NCI-H446 (cell line): ENCODE data around the gene ECHS1.
A peak's percentile ranks its signal among the peaks of the same experiment; 100 is the strongest.
"Not testable (repeated sequence)": the region's sequence is repeated elsewhere in the genome, so short reads cannot be mapped to it uniquely, and the experiment has no call there.

ENCODE experiments used
- DNase-seq, 2 experiments: peaks; one replicate each; lab custom pipeline; 2025; lab: John Stamatoyannopoulos, UW

Gene ECHS1

DNA sequence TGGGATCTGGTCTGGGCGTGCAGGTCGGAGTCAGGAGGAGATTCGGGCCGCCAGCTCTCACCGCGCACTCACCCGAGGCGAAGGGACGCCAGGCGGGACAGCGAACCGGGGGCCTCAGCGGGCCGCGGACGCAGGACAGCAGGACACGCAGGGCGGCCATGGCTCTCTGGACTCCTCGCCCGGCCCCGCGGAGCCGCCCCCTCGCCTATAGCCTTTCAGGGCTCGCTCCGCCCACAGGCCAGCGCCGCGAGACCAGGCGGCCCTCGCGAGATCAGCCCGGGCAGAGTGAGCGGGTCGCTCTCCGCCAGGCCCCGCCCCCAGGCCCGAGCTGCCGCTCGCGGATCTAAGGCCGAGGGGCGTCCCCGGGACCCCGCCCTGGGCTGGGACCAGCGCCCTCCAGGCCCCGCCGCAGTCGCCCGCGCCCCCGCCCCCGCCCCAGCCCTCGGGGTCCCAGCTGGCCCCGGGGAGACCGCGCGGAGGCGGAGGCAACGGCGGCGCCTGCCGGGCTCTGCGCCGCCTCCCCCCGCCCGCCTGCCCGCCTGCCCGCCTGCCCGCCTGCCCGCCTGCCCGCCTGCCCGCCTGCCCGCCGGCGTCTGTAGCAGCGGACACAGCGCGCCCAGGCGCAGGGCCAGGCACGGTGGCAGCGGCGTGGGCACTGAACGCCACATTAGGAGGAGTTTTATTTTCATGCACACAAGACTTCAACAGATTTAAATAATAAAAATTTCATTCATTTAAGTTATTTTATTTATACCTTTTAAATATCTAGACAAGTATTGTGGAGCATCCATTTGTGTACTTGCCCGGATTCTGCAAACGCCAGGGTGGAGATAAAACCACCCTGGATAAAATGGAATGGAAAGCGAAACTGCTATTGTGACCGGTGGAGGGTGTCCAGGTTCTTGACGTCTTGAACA, at the start of gene ECHS1:
Gene ECHS1 (minus strand): TSS at position 181 of the 917 bp plus-strand sequence. CDS start 21 bp downstream, at position 160.
- DNase-seq: peak; percentile 44 to 86

DNA sequence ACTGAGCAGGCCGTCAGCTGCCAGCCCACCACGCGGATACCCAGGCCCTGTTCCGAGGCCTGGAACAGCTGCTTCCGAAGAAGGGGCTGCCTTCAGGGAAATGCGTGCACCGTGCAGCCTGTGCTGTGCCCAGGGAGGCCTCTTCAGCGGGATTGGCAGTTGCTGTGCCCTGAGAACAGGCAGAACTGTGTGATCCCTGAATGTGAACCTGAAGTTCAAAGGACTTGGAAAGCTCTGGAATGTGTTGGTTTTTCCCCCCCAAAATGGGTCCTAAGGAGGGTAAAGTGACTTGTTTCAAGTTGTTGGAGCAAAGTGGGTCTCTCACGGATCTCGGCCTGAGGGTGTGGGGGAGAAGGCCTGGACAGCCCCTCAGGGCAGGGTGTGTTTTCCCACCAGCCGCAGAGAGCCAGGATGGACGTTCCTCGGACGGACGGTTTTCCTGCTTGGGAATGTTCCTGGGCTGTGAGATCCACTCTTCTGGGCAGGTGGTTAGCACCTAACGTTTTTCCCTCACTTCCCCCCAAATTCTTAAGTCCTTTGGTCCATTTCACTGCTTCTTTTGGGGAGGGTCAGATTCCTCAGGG, 49.2 kb upstream of the ECHS1 start:
- no peak for DNase-seq

DNA sequence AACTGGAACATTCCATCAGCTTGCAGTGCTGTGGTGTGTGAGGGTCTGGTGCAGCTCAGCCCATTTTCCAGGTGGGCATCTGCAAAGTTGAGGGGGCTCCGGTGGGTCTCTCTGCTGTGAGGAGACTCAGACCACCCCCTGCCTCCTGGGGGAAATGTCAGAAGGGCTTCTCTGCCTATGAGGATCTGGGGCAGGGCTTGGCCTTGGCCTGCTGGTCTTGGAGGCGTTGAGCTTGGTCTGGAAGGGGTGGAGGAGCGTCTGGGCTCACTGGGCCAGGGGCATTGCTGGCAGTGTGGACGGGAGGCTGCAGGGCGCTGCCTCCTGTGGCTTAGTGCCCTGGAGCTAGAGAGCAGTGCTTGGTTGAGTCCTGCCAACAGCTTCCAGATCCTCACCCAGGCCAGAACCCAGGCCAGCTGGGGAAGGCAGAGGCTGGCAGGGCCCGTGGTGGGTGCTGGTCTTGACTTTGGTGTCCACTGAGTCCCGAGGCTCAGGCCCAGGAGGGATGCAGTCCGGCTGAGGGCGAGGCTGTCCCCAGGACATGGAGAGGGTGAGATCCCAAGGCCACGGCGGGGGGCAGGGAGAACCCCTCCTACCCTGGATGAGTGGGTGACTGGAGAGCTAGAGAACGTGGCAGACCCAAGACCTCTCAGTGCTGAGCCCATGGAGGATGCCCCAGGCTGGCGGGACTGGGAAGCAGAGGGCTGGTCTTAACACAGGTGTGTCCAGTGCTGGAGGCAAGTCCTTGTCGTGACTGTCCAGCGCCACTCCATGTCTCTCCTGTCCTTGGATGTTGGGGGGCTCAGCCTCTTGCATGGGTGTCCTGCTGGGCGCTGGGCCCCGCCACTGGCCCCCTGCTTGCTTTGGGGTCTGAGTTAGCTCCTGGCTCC, 48.4 kb upstream of the ECHS1 start:
- DNase-seq: no peak

GRCh38 chr10:133420579-133420978, 47.4 kb upstream of the ECHS1 start:
- DNase-seq: no peak

GRCh38 chr10:133420028-133420427, 46.9 kb upstream of the ECHS1 start:
- no peak for DNase-seq

GRCh38 chr10:133419211-133419950, 46.2 kb upstream of the ECHS1 start:
- DNase-seq: no peak

GRCh38 chr10:133418289-133418993, 45.3 kb upstream of the ECHS1 start:
- DNase-seq: no peak

DNA sequence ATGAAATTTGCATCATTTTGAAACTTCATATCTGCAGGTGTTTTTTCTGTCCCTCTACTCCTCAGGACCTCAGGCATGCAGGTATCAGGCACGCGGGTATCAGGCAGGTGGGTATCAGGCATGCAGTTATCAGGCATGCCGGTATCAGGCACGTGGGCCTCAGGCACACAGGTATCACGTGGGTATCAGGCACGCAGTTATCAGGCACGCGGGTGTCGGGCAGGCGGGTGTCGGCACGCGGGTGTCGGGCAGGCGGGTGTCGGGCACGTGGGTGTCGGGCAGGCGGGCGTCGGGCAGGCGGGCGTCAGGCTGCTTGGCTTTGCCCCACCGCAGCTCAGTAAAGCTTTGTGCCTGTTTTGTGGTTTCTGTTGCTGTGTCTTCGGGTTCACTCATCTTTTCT, 42.6 kb upstream of the ECHS1 start:
- DNase-seq: no peak

DNA sequence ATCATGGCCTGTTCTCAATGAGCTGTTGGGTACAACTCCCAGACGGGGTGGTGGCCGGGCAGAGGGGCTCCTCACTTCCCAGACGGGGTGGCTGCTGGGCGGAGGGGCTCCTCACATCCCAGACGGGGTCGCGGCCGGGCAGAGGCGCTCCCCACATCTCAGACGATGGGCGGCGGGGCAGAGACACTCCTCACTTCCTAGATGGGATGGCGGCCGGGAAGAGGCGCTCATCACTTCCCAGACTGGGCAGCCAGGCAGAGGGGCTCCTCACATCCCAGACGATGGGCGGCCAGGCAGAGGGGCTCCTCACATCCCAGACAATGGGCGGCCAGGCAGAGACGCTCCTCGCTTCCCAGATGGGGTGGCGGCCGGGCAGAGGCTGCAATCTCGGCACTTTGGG, 41.2 kb upstream of the ECHS1 start:
- DNase-seq: not testable (repeated sequence)

GRCh38 chr10:133412381-133412711, 39.2 kb upstream of the ECHS1 start:
- DNase-seq: no peak

DNA sequence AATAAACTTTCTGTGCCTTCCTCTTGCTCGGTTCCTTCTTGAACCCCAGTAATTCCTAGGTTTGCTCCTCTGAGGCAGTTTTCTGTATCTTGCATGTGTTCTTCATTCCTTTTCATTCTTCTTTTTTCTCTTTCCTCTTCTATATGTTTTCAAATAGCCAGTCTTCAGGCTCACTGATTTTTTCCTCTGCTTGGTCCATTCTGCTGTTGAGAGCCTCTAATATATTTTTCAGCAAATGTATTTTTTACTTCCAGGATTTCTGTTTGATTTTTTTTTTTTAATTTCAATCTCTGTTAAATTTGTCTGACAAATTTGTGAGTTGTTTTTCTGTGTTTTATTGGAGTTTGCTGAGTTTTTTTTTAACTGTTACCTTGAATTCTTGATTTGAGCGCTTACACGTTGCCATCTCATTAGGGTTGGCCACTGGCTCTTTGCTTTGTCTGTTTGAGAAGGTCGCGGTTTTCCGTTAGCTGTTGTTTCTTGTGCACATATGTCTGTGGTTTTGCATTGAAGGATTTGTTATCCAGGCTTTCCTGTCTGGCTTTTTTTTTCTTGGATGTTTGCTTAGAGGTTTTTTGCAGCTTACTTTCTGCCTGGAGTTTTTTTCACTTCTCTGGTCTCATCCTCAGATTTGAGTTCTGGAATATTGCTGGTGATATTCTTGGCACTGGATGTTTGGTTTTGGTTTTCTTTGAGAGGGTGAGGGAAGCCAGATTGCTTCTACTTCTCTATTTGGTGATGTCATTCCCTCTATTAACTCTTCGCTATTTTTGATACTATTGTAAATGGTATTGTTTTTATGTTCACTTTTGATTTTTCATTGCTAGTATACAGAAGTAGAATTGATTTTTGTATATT, 38.6 kb upstream of the ECHS1 start:
- DNase-seq: no peak

DNA sequence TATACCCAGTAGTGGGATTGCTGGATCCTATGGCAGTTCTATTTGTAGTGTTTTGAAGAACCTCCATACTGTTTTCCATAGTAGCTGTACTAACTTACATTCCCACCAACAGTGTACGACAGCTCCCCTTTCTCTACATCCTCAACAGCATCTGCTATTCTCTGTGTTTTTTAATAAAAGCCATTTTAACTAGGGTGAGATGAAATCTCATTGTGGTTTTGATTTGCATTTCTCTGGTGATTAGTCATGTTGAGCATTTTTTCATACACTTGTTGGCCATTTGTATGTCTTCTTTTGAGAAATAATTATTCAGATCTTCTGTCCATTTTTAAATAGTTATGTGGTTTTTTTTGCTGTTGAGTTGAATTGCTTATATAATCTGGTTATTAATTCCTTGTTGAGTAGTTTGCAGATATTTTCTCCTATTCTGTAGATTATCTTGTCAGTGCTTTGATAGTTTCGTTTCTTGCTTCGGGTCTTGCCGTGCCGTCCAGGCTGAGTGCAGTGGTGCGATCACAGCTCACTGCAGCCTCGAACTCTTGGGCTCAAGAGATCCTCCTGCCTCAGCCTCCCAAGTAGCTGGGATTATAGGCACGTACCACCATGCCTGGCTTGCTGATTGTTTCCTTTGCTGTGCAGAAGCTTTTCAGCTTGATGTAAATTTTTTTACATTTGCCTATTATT, 32.8 kb upstream of the ECHS1 start:
- DNase-seq: no peak

DNA sequence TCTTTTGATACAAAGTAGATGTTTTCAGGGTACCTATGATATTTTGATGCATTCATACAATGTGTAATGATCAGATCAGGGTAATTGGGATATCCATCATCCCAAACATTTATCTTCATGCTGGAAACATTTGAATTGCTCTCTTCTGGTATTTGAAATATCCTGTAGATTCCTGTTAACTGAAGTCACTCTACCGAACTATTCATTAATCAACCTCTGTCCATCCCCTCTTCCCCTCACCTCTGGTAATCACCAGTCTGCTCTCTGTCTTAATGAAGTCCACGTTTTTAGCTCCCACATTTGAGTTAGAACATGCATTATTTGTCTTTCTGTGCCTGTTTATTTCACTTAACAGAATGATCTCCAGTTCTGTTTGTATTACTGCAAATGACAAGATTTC, 32.1 kb upstream of the ECHS1 start:
- no peak for DNase-seq

DNA sequence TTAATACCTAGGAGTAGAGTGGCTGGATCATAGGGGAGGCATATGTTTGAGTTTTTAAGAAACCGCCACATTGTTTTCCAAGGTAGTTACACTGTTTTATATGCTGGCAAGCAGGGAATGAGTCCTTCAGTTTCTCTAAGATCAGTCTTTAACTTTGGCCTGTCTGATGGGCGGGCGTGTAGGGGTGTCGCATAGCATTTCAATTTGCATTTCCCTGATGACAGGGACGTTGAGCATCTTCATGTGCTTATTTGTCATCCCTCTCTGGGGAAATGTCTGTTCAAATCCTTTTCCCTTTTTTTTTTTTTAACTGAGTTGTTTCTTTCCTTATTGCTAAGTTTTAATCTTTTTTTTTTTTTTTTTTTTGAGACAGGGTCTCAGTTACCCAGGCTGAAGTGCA, 30.6 kb upstream of the ECHS1 start:
- no peak for DNase-seq

GRCh38 chr10:133403359-133403758, 30.2 kb upstream of the ECHS1 start:
- no peak for DNase-seq

- no peak for DNase-seq
These were observed 29.0 kb upstream of the ECHS1 start for GRCh38 chr10:133401981-133402725.

DNA sequence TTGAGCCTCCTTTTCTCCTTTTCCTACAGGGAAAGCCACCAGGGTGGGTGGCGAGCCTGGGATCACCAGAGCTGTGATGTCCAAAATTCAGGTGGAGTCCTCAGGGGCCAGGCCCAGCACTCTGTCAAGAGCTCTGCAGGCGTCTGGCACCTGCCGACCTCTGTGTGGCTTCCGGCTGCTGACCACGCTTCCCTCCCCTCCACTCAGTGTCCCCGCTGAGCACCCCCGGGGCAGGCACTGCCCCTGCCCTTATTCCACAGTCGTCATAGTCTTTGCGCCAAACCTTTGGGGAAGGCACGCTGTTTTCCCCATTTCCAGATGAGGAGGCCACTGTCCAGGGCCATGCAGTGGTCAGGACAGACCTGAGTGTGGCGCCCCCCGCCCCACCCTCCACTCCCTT, 28.3 kb upstream of the ECHS1 start:
- no peak for DNase-seq

DNA sequence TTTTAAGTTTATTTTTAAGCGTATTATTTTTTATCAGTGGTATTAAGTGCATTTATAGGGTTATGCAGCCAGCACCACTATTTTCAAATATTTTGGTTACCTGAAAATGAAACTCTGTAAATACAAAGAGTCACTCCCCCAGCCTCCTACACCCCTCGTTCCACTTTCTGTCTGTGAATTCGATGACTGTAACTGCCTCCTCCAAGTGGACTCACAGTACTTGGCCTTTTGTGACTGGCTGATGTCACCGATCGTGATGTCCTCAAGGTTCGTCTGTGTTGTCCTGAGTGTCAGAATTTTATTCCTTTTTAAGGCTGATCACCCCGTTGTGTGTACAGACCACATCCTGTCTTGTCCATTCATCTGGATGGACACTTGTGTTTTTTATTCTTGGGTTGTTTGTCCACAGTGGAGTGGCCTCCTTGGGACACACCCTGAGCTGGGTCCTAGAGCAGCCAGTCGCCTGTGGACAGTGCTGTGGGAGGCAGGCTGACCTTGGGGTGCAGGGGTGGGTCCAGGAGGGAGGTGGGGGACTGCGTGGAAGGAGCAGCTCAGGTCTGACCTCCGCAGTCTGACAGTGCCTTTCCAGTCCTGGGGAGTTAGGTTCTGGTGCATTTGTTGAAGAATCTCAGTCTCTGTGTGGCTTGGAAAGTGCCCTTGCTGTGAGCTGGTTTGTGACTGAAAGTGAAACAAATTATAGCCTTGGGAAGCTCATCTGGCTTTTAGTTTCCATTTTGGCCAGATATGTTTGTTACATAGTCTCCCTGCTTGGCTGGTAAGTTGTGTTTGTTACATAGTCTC, 27.7 kb upstream of the ECHS1 start:
- no peak for DNase-seq
